T-helper 2 cell treated with Interferon-gamma antibody and Interleukin-4, amounts not matched to agents 5 μg/mL and 100 μg/mL, for 36 hours (primary cell): ENCODE measurements around the gene FGF22.
A peak's percentile ranks its signal among the peaks of the same experiment; 100 is the strongest.

Experiments used
- DNase-seq: peaks from one replicate; pipeline ENCODE4 v3.0.0; 2021; ENCODE audit warnings: low spot score
- H3K27ac Mint-ChIP-seq: one replicate; pipeline ENCODE4 v1.8.0; 2021; ENCODE audit warnings: mild to moderate bottlenecking, mixed read lengths
- H3K27me3 Mint-ChIP-seq: one replicate; pipeline ENCODE4 v1.8.0; 2021; ENCODE audit warnings: low read depth, mixed read lengths
- H3K36me3 Mint-ChIP-seq: one replicate; pipeline ENCODE4 v1.8.0; 2021; ENCODE audit warnings: low read depth, mixed read lengths
- H3K4me1 Mint-ChIP-seq: one replicate; pipeline ENCODE4 v1.8.0; 2021; ENCODE audit warnings: low read depth, mixed read lengths
- H3K4me3 Mint-ChIP-seq: one replicate; pipeline ENCODE4 v1.8.0; 2022; ENCODE audit warnings: mild to moderate bottlenecking, moderate library complexity, mixed read lengths
- H3K9me3 Mint-ChIP-seq: one replicate; pipeline ENCODE4 v1.8.0; 2021; ENCODE audit warnings: mixed read lengths

The FGF22 gene

GRCh38 chr19:638906-639252, 800 bp upstream of the FGF22 start:
- H3K36me3 Mint-ChIP-seq, result no peaks in the 10 kb centered on the region
- peaks cover 8% of the 10 kb centered on the region for H3K4me1 Mint-ChIP-seq
- no peak for DNase-seq
- H3K9me3 Mint-ChIP-seq, result no peaks in the 10 kb centered on the region
- peaks cover 7% of the 10 kb centered on the region for H3K27me3 Mint-ChIP-seq
- peak overlapping the region; percentile 82 for H3K4me3 Mint-ChIP-seq
- H3K27ac Mint-ChIP-seq, result no peak overlapping the region

GRCh38 chr19:640161-640558, 481 bp downstream of the FGF22 start:
- Mint-ChIP-seq H3K27ac (no peak overlapping the region), H3K36me3 (peaks cover 3% of the 10 kb centered on the region), H3K27me3 (peaks cover 7% of the 10 kb centered on the region), H3K9me3 (no peaks in the 10 kb centered on the region), H3K4me1 (peaks cover 4% of the 10 kb centered on the region), H3K4me3 (no peak overlapping the region)
- DNase-seq, result no peak

- Mint-ChIP-seq H3K4me3 (no peak overlapping the region), H3K27me3 (peaks cover 7% of the 10 kb centered on the region), H3K9me3 (no peaks in the 10 kb centered on the region), H3K27ac (no peak overlapping the region), H3K4me1 (peaks cover 4% of the 10 kb centered on the region), H3K36me3 (peaks cover 3% of the 10 kb centered on the region)
- no peak for DNase-seq
These were observed 1.0 kb downstream of the FGF22 start for GRCh38 chr19:640606-641189.

- peaks cover 7% of the 10 kb centered on the region for H3K27me3 Mint-ChIP-seq
- H3K36me3 Mint-ChIP-seq, result peaks cover 7% of the 10 kb centered on the region
- H3K4me1 Mint-ChIP-seq, result peaks cover 4% of the 10 kb centered on the region
- no peak for DNase-seq
- H3K27ac Mint-ChIP-seq, result no peak overlapping the region
- no peaks in the 10 kb centered on the region for H3K9me3 Mint-ChIP-seq
- H3K4me3 Mint-ChIP-seq, result no peak overlapping the region
These were observed 2.0 kb downstream of the FGF22 start for GRCh38 chr19:641702-642101.

GRCh38 chr19:642767-643727, 3.4 kb downstream of the FGF22 start:
- no peak overlapping the region for H3K27ac Mint-ChIP-seq
- DNase-seq, result no peak
- no peaks in the 10 kb centered on the region for H3K9me3 Mint-ChIP-seq

GRCh38 chr19:643736-644135, 4.1 kb downstream of the FGF22 start:
- H3K9me3 Mint-ChIP-seq, result no peaks in the 10 kb centered on the region
- peaks cover 11% of the 10 kb centered on the region for H3K36me3 Mint-ChIP-seq
- no peak overlapping the region for H3K27ac Mint-ChIP-seq
- H3K4me3 Mint-ChIP-seq, result no peak overlapping the region
- H3K4me1 Mint-ChIP-seq, result peaks cover 4% of the 10 kb centered on the region
- H3K27me3 Mint-ChIP-seq, result no peaks in the 10 kb centered on the region
- DNase-seq, result no peak

More at GRCh38 chr19:642767-643727, 3.4 kb downstream of the FGF22 start:
- no peaks in the 10 kb centered on the region for H3K27me3 Mint-ChIP-seq
- peaks cover 4% of the 10 kb centered on the region for H3K4me1 Mint-ChIP-seq
- no peak overlapping the region for H3K4me3 Mint-ChIP-seq
- peaks cover 9% of the 10 kb centered on the region for H3K36me3 Mint-ChIP-seq

GRCh38 chr19:644363-644762, 4.7 kb downstream of the FGF22 start:
- Mint-ChIP-seq H3K27ac (no peak overlapping the region), H3K36me3 (peaks cover 11% of the 10 kb centered on the region), H3K9me3 (no peaks in the 10 kb centered on the region), H3K4me3 (no peak overlapping the region), H3K4me1 (peaks cover under 1% of the 10 kb centered on the region), H3K27me3 (no peaks in the 10 kb centered on the region)
- no peak for DNase-seq

- H3K36me3 Mint-ChIP-seq, result peaks cover 11% of the 10 kb centered on the region
- no peaks in the 10 kb centered on the region for H3K27me3 Mint-ChIP-seq
- no peak overlapping the region for H3K4me3 Mint-ChIP-seq
- H3K27ac Mint-ChIP-seq, result no peak overlapping the region
- DNase-seq, result no peak
- H3K9me3 Mint-ChIP-seq, result no peaks in the 10 kb centered on the region
- no peaks in the 10 kb centered on the region for H3K4me1 Mint-ChIP-seq
These were observed 5.1 kb downstream of the FGF22 start for GRCh38 chr19:644789-645188.

GRCh38 chr19:645912-646778, 6.5 kb downstream of the FGF22 start:
- Mint-ChIP-seq H3K9me3 (no peaks in the 10 kb centered on the region), H3K4me3 (no peak overlapping the region), H3K27me3 (no peaks in the 10 kb centered on the region), H3K4me1 (no peaks in the 10 kb centered on the region), H3K27ac (no peak overlapping the region), H3K36me3 (peaks cover 15% of the 10 kb centered on the region)
- no peak for DNase-seq

GRCh38 chr19:646779-647565, 7.3 kb downstream of the FGF22 start:
- Mint-ChIP-seq H3K4me3 (no peak overlapping the region), H3K9me3 (no peaks in the 10 kb centered on the region), H3K27ac (no peak overlapping the region), H3K36me3 (peaks cover 15% of the 10 kb centered on the region), H3K4me1 (no peaks in the 10 kb centered on the region), H3K27me3 (no peaks in the 10 kb centered on the region)
- no peak for DNase-seq

- no peak overlapping the region for H3K4me3 Mint-ChIP-seq
- no peaks in the 10 kb centered on the region for H3K4me1 Mint-ChIP-seq
- H3K36me3 Mint-ChIP-seq, result peaks cover 15% of the 10 kb centered on the region
- H3K9me3 Mint-ChIP-seq, result no peaks in the 10 kb centered on the region
- H3K27ac Mint-ChIP-seq, result no peak overlapping the region
- DNase-seq, result no peak
- no peaks in the 10 kb centered on the region for H3K27me3 Mint-ChIP-seq
These were observed 8.0 kb downstream of the FGF22 start for GRCh38 chr19:647566-648284.

GRCh38 chr19:648305-648704, 8.6 kb downstream of the FGF22 start:
- DNase-seq, result no peak
- H3K4me3 Mint-ChIP-seq, result no peak overlapping the region
- no peaks in the 10 kb centered on the region for H3K9me3 Mint-ChIP-seq
- no peaks in the 10 kb centered on the region for H3K4me1 Mint-ChIP-seq
- no peaks in the 10 kb centered on the region for H3K27me3 Mint-ChIP-seq
- H3K27ac Mint-ChIP-seq, result no peak overlapping the region
- H3K36me3 Mint-ChIP-seq, result peaks cover 18% of the 10 kb centered on the region
